ENCODE data around the gene ZNF512. TPM values are rescaled to one million over a fixed set of nuclear protein-coding genes. Genes with fewer than 3 reads are reported as not detected.

Gene ZNF512
- polyA plus RNA-seq, 1 of the 3 experiments (the other 2 are of a cell fraction): 22.3 TPM

DNA sequence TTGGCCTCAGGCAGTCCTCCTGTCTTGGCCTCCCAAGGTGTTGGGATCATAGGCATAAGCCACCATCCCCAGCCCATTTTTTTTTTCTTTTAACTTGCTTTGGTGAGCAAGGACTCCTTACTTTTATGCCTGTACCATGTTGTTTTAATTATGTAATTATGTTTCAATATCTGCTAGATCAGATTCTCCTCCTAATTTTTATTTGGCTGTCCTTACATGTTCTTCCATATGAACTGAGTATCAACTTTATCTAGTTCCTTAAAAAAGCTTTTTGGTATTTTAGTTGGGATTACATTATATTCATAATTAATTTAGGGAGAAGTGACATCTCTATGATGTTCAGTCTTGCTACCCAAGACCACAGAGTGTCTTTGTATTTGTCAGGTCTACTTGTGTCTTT is 62.4 kb downstream of the ZNF512 start:
- H3K4me2 ChIP-seq: no peak overlapping the region
- DNase-seq: no peak
- peaks cover 67 to 72% of the 10 kb centered on the region in 2 experiments for H3K36me3 ChIP-seq (replicated peaks in 1 of 2; ENCODE audit: control insufficient read depth in 1 of 2, insufficient read depth in 2 of 2, low read length in 1 of 2)
- H3K27me3 ChIP-seq (ENCODE audit: insufficient read depth): no peaks in the 10 kb centered on the region
- TF ChIP-seq, protein P1, sequence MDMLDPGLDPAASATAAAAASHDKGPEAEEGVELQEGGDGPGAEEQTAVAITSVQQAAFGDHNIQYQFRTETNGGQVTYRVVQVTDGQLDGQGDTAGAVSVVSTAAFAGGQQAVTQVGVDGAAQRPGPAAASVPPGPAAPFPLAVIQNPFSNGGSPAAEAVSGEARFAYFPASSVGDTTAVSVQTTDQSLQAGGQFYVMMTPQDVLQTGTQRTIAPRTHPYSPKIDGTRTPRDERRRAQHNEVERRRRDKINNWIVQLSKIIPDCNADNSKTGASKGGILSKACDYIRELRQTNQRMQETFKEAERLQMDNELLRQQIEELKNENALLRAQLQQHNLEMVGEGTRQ (IDR thresholded peaks at IDR 0.05; ENCODE audit: borderline replicate concordance, low read depth, low read length): no peak
- TF ChIP-seq RCOR1 (IDR thresholded peaks at IDR 0.05; ENCODE audit: low read length): peak; percentile 50; the same call in 1 of the 2 replicates
- TF ChIP-seq TCF12 (IDR thresholded peaks at IDR 0.05): 0 out of 2 replicates have a peak, but pooled peaks have one; percentile 26
- no peak for TF ChIP-seq EZH2phosphoT487 (IDR thresholded peaks at IDR 0.05; ENCODE audit: borderline replicate concordance, low read depth)
- no peak for TF ChIP-seq NFIC (IDR thresholded peaks at IDR 0.05; ENCODE audit: borderline replicate concordance)
- no peak for TF ChIP-seq MEF2A (IDR thresholded peaks at IDR 0.05; ENCODE audit: borderline replicate concordance, low read depth)
- no peak for TF ChIP-seq JUND (IDR thresholded peaks at IDR 0.05)
- H3K9me2 ChIP-seq: no peaks in the 10 kb centered on the region
- H3K4me1 ChIP-seq (ENCODE audit: control insufficient read depth in 1 of 2, insufficient read depth in 2 of 2, low read depth in 1 of 2, low read length in 1 of 2): peaks cover 0 to 2% of the 10 kb centered on the region in 2 experiments; a peak in 1 of 4 replicates
- H3K4me3 ChIP-seq (ENCODE audit: low read depth in 2 of 2, low read length in 1 of 2): no peak overlapping the region
- H3F3A ChIP-seq (replicated peaks; ENCODE audit: insufficient read depth): peaks cover 16% of the 10 kb centered on the region
- no peak overlapping the region for H2AFZ ChIP-seq (ENCODE audit: low read depth)
- no peaks in the 10 kb centered on the region for H3K9me3 ChIP-seq
- ChIA-PET CTCF (interaction anchor here (1.0 kb wide), 1 partner anchor 341 kb away, joined by 3 read pairs; no protein-coding TSS in a partner anchor), POLR2A (no interaction called here)
- no peak overlapping the region for H3K27ac ChIP-seq (ENCODE audit: low read depth in 2 of 2, low read length in 1 of 2)
- H3K79me2 ChIP-seq (ENCODE audit: insufficient read depth): no peaks in the 10 kb centered on the region; the same call in 1 of the 2 replicates
- no peaks in the 10 kb centered on the region for H4K20me1 ChIP-seq (ENCODE audit: insufficient read depth)
- H3K9ac ChIP-seq: no peak overlapping the region

DNA sequence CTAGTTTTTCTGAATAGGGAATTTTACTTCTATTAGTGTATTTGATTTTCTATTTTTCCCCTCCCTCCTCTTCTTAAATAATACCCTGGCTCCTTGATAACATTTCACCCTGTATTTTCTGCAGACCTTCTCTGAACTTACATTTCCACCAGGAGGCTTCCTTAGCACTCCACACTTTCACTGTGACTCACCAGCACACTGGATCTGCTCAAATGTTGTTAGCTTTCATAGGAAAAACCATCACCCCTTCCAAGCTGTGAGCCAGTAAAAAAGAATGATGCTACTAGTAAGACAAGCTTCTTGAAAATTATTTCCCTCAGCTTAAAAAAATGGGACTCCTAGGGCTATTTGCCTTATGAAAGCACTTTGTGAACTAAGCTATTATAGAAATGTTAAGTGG is 64.4 kb downstream of the ZNF512 start:
- no peak overlapping the region for H3K4me3 ChIP-seq (ENCODE audit: low read depth in 2 of 2, low read length in 1 of 2)
- no peak overlapping the region for H2AFZ ChIP-seq (ENCODE audit: low read depth)
- no peaks in the 10 kb centered on the region for H4K20me1 ChIP-seq (ENCODE audit: insufficient read depth)
- TF ChIP-seq FOSL2 (IDR thresholded peaks at IDR 0.05; ENCODE audit: borderline replicate concordance, low read depth): 0 out of 2 replicates have a peak, but pooled peaks have one; percentile 19
- no peak for TF ChIP-seq EZH2phosphoT487 (IDR thresholded peaks at IDR 0.05; ENCODE audit: borderline replicate concordance, low read depth)
- TF ChIP-seq RXRA (IDR thresholded peaks at IDR 0.05; ENCODE audit: borderline replicate concordance, low read depth): no peak
- TF ChIP-seq NRF1 (IDR thresholded peaks at IDR 0.05; ENCODE audit: low read depth, low read length): no peak
- DNase-seq: no peak
- no peaks in the 10 kb centered on the region for H3K27me3 ChIP-seq (ENCODE audit: insufficient read depth)
- peaks cover 64 to 73% of the 10 kb centered on the region in 2 experiments for H3K36me3 ChIP-seq (replicated peaks in 1 of 2; ENCODE audit: control insufficient read depth in 1 of 2, insufficient read depth in 2 of 2, low read length in 1 of 2)
- 0 out of 4 replicates have a peak overlapping the region, but pooled peaks of 1 of the 2 experiments have one; percentile 15 for H3K27ac ChIP-seq (ENCODE audit: low read depth in 2 of 2, low read length in 1 of 2)
- H3K9ac ChIP-seq: no peak overlapping the region
- no peaks in the 10 kb centered on the region; the same call in 1 of the 2 replicates for H3K79me2 ChIP-seq (ENCODE audit: insufficient read depth)
- H3K9me3 ChIP-seq: no peaks in the 10 kb centered on the region
- H3K9me2 ChIP-seq: no peaks in the 10 kb centered on the region
- H3K4me2 ChIP-seq: no peak overlapping the region
- ChIA-PET CTCF (interaction anchor here (1.2 to 2.2 kb wide), 5 partner anchors 8 to 56 kb away, joined by 3 to 19 read pairs (median 4); partner anchors contain the start of genes SLC4A1AP and SUPT7L), POLR2A (no interaction called here)
- peaks cover 0 to 2% of the 10 kb centered on the region in 2 experiments; a peak in 1 of 4 replicates for H3K4me1 ChIP-seq (ENCODE audit: control insufficient read depth in 1 of 2, insufficient read depth in 2 of 2, low read depth in 1 of 2, low read length in 1 of 2)
- peaks cover 19% of the 10 kb centered on the region for H3F3A ChIP-seq (replicated peaks; ENCODE audit: insufficient read depth)

DNA sequence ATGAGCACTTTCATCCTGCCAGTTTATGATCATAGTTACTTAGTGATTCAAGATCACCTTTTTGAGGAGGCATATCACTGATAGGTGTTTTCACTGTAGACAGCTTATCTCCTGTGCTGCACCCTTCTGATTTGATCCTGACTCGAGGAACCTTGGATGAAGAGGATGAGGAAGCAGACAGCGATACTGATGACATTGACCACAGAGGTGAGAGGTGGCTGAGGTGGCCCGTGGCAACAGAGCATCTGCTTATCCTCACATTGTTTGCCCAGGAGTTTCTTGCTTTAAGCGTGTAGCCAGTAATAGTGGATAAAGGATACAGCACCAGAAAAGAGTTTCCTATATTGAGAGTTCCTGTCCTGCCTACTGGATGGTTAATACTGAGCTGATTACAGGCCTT is 64.9 kb downstream of the ZNF512 start:
- no peak overlapping the region for H3K4me3 ChIP-seq (ENCODE audit: low read depth in 2 of 2, low read length in 1 of 2)
- no peaks in the 10 kb centered on the region for H3K27me3 ChIP-seq (ENCODE audit: insufficient read depth)
- H3K79me2 ChIP-seq (ENCODE audit: insufficient read depth): no peaks in the 10 kb centered on the region; the same call in 1 of the 2 replicates
- H3F3A ChIP-seq (replicated peaks; ENCODE audit: insufficient read depth): peaks cover 19% of the 10 kb centered on the region
- ChIA-PET POLR2A (no interaction called here), CTCF (interaction anchor here (1.2 to 2.2 kb wide), 4 partner anchors 16 to 56 kb away, joined by 3 to 19 read pairs (median 4); partner anchors contain the start of genes SLC4A1AP and SUPT7L)
- 75% methylated on average over 4 of the region's 4 CpGs for WGBS (ENCODE audit: low lambda C conversion rate)
- H3K9ac ChIP-seq: no peak overlapping the region
- TF ChIP-seq CHD2 (IDR thresholded peaks at IDR 0.05; ENCODE audit: low read length, partially characterized antibody): no peak
- no peak for TF ChIP-seq RAD21 (IDR thresholded peaks at IDR 0.05; ENCODE audit: low read length)
- no peak for TF ChIP-seq SMC3 (IDR thresholded peaks at IDR 0.05; ENCODE audit: low read depth, low read length)
- TF ChIP-seq, protein P1 (IDR thresholded peaks at IDR 0.05; ENCODE audit: borderline replicate concordance, low read depth, low read length): no peak
- peaks cover 68 to 75% of the 10 kb centered on the region in 2 experiments for H3K36me3 ChIP-seq (replicated peaks in 1 of 2; ENCODE audit: control insufficient read depth in 1 of 2, insufficient read depth in 2 of 2, low read length in 1 of 2)
- H3K4me1 ChIP-seq (ENCODE audit: control insufficient read depth in 1 of 2, insufficient read depth in 2 of 2, low read depth in 1 of 2, low read length in 1 of 2): peaks cover 0 to 2% of the 10 kb centered on the region in 2 experiments; a peak in 1 of 4 replicates
- H3K9me2 ChIP-seq: no peaks in the 10 kb centered on the region
- H3K9me3 ChIP-seq: no peaks in the 10 kb centered on the region
- no peak overlapping the region for H3K4me2 ChIP-seq
- H3K27ac ChIP-seq (ENCODE audit: low read depth in 2 of 2, low read length in 1 of 2): no peak overlapping the region
- H4K20me1 ChIP-seq (ENCODE audit: insufficient read depth): no peaks in the 10 kb centered on the region
- no peak overlapping the region for H2AFZ ChIP-seq (ENCODE audit: low read depth)
- no peak for DNase-seq
